OCI-LY7 (cell line): ENCODE measurements around the gene MUC6. TPM values are rescaled to one million over a fixed set of nuclear protein-coding genes. Genes with fewer than 3 reads are reported as not detected.

ENCODE experiments used
- BruUV-seq: library from RNA; stranded (reverse); fragments of 400-500 nt; replicated peaks from 2 replicates; lab custom pipeline; 2021; lab: Mats Ljungman, UMichigan
- CTCF ChIA-PET: fragments of 300-600 bp; sonication (Branson Sonifier 250); formaldehyde crosslinking; loops from one replicate; lab custom pipeline; 2022; ENCODE audit warnings: antibody characterized with exemption; ENCODE audit not compliant: unreplicated experiment; lab: Charles Lee
- POLR2A ChIA-PET: fragments of 300-600 bp; sonication (Branson Sonifier 250); formaldehyde crosslinking; loops from one replicate; lab custom pipeline; 2022; ENCODE audit warnings: antibody characterized with exemption; lab: Charles Lee
- DNase-seq: peaks from one replicate; pipeline ENCODE4 v3.0.0-alpha.2; 2015; ENCODE audit warnings: low spot score
- H2AFZ ChIP-seq: fragments of 200-600 bp; sonication (generic), shearing (Covaris generic); 2 replicates; pipeline ENCODE4 v1.6.1; 2014; ENCODE audit warnings: mild to moderate bottlenecking, antibody characterized with exemption, low read length, moderate library complexity
- H3K27ac ChIP-seq: fragments of 200-600 bp; sonication (generic); 2 replicates; pipeline ENCODE4 v1.5.1; 2014; ENCODE audit warnings: mixed run types, low read depth, mild to moderate bottlenecking, moderate library complexity, low read length, inconsistent platforms; ENCODE audit not compliant: poor library complexity, severe bottlenecking
- H3K36me3 ChIP-seq: fragments of 200-600 bp; sonication (generic); 2 replicates; pipeline ENCODE4 v1.6.1; 2014; ENCODE audit warnings: mild to moderate bottlenecking, antibody characterized with exemption, low read length, moderate library complexity, mixed read lengths; ENCODE audit not compliant: insufficient read depth
- H3K4me1 ChIP-seq: fragments of 200-600 bp; sonication (generic); 2 replicates; pipeline ENCODE4 v1.5.1; 2014; ENCODE audit warnings: mild to moderate bottlenecking, low read length; ENCODE audit not compliant: insufficient read depth, poor library complexity, severe bottlenecking
- H3K4me2 ChIP-seq: fragments of 200-600 bp; sonication (generic); 2 replicates; pipeline ENCODE4 v1.6.1; 2014; ENCODE audit warnings: mild to moderate bottlenecking, low read length
- H3K4me3 ChIP-seq: fragments of 200-600 bp; sonication (generic); 2 replicates; pipeline ENCODE4 v1.5.1; 2014; ENCODE audit warnings: mild to moderate bottlenecking, low read depth, low read length; ENCODE audit not compliant: poor library complexity, severe bottlenecking
- H3K79me2 ChIP-seq: fragments of 200-600 bp; sonication (generic); 2 replicates; pipeline ENCODE4 v1.6.1; 2016; ENCODE audit warnings: low read depth, mild to moderate bottlenecking, low read length, moderate library complexity, mixed read lengths; ENCODE audit not compliant: insufficient read depth
- H3K9me2 ChIP-seq: fragments of 200-600 bp; sonication (generic); 2 replicates; pipeline ENCODE4 v1.6.1; 2016; ENCODE audit warnings: mild to moderate bottlenecking, low read length, mixed read lengths; ENCODE audit not compliant: insufficient read depth
- H3K9me3 ChIP-seq: fragments of 200-600 bp; sonication (generic); 2 replicates; pipeline ENCODE4 v1.6.1; 2014; ENCODE audit warnings: mild to moderate bottlenecking, mixed run types, low read length, mixed read lengths
- H4K20me1 ChIP-seq: fragments of 200-600 bp; sonication (generic); 2 replicates; pipeline ENCODE4 v1.6.1; 2014; ENCODE audit warnings: mild to moderate bottlenecking, antibody characterized with exemption, low read length, moderate library complexity, mixed read lengths; ENCODE audit not compliant: insufficient read depth
- CTCF ChIP-seq: fragments of 200-600 bp; sonication (generic); conservative IDR thresholded peaks from 2 replicates; pipeline ENCODE4 v1.5.1; 2014; ENCODE audit warnings: mild to moderate bottlenecking, antibody characterized with exemption, low read length, moderate library complexity, mixed read lengths
- EZH2phosphoT487 ChIP-seq: fragments of 200-600 bp; sonication (generic); IDR thresholded peaks from 2 replicates; pipeline ENCODE4 v1.6.1; 2018; ENCODE audit warnings: low read depth, borderline replicate concordance, mild to moderate bottlenecking, mixed run types, antibody characterized with exemption, low read length, moderate library complexity, mixed read lengths
- intact Hi-C: fragments of 100-400 bp; cut with micrococcal nuclease; formaldehyde crosslinking; loops from one replicate; pipeline ENCODE4 v1.10.0; 2022; ENCODE audit not compliant: unreplicated experiment
- total RNA-seq, 2 experiments: library from RNA; depleted of rRNA in 1 of 2; stranded (reverse); fragments of >200 nt in 1 of 2; shearing (Covaris generic) in 1 of 2; gene quantifications; 2 replicates each; pipeline ENCODE4 v1.2.3, GENCODE V29; 2014 to 2022

MUC6 gene
- total RNA-seq, 2 experiments from 2014 or later: not detected

GRCh38 chr11:1054143-1055108 lies 17.9 kb upstream of the MUC6 start:
- ChIA-PET CTCF (interaction anchor here (0.6 kb wide), 1 partner anchor 111 kb away, joined by 3 read pairs; no protein-coding TSS in a partner anchor), POLR2A (no interaction called here)
- H3K36me3 ChIP-seq: no peaks in the 10 kb centered on the region
- no peaks in the 10 kb centered on the region for H3K9me3 ChIP-seq
- H3K27ac ChIP-seq: no peak overlapping the region
- H3K9me2 ChIP-seq: no peaks in the 10 kb centered on the region
- TF ChIP-seq EZH2phosphoT487: no peak
- no peak for TF ChIP-seq CTCF
- intact Hi-C loops: no loop called here
- BruUV-seq: no TSS peak
- no peak overlapping the region for H3K4me2 ChIP-seq
- H4K20me1 ChIP-seq: no peaks in the 10 kb centered on the region
- no peak overlapping the region for H3K4me3 ChIP-seq
- H3K79me2 ChIP-seq: no peaks in the 10 kb centered on the region
- no peak for DNase-seq
- H3K4me1 ChIP-seq: no peaks in the 10 kb centered on the region
- no peak overlapping the region for H2AFZ ChIP-seq

- POLR2A ChIA-PET: no interaction called here
Observed at GRCh38 chr11:1053121-1053901, 16.8 kb upstream of the MUC6 start.

More at GRCh38 chr11:1053121-1053901, 16.8 kb upstream of the MUC6 start:
- no peak for DNase-seq
- BruUV-seq: no TSS peak
- Histone ChIP-seq H3K36me3 (no peaks in the 10 kb centered on the region), H3K9me3 (no peaks in the 10 kb centered on the region), H3K4me1 (no peaks in the 10 kb centered on the region), H2AFZ (no peak overlapping the region), H3K27ac (no peak overlapping the region), H3K9me2 (no peaks in the 10 kb centered on the region), H3K79me2 (no peaks in the 10 kb centered on the region), H3K4me3 (no peak overlapping the region), H3K4me2 (no peak overlapping the region), H4K20me1 (no peaks in the 10 kb centered on the region)
- intact Hi-C loops: no loop called here
- TF ChIP-seq CTCF (no peak), EZH2phosphoT487 (no peak)
- CTCF ChIA-PET: interaction anchor here (0.5 kb wide), 1 partner anchor 29 kb away, joined by 4 read pairs; no protein-coding TSS in a partner anchor
